ENCODE data around the gene CYTH4. TPM values are rescaled to one million over a fixed set of nuclear protein-coding genes. Genes with fewer than 3 reads are reported as not detected.

The CYTH4 gene
- total RNA-seq, 2 donors from 2014 or later: 20.7 to 31.7 TPM

DNA sequence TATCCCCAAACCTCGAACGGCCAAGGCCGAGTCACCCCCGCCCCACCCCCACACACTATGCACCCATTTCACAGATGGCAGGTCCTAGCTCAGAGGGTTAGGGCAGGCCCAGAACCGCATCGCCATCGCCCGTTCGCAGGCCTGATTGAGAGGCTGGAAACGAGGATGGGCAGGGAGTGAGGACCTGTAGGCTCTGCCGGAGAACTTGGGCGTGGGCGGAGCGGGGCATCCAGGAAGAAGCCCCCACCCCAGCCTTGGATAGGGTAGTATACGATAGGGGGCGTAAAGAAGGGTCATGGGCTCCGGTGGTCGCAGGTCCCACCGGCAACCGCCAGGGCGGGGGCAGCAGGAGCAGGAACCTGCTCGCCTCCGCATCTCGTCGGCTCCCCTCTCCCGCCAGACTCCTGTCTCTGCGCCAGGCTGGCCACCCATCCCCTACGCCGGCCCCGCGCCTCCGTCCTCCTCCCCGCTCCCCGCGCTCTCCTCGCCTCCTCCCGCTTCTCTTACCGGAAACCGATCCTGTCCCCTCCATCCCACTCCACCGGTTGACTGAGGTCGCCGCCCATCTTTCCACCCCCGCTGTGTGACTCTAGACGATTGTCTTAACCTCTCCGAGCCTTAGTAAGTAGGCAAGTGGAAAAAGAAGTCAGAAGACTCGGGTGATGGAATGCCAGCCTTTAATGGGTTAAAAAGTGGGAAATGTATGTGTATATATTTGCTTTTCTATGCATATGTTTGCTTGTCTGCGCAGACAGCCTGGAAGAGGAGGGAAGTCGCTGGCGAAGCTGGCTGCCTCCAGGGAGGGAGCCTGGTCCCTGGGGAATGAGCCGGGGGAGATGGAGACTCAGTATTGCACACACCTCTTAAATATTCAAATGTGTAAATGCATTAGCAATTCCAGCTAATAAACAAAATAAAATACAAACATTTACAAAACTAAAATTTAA lies 52.8 kb downstream of the CYTH4 start:
- intact Hi-C loops (cut with DNase I): no loop called here
- no peak for DNase-seq (ENCODE audit: low spot score)

DNA sequence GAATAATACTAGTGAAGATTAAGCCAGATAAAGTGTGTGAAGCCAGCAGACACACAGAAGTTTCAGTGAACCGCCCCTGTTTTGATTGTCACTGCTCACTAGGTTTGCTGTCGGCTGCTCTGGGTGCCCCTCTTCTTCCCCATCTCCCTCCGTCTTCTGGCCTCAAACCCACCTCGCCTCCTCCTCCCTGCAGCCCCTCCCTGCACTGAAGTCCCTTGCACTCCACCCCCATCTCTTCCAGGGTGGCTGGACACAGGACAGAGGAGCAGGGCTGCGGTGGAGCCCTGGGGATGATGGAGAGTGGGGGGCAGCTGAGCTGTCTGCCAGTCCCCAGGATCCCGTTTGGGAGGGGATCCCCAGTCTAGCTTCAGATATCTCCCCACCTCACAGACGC lies 53.5 kb downstream of the CYTH4 start:
- intact Hi-C loops (cut with DNase I): no loop called here
- no peak for DNase-seq (ENCODE audit: low spot score)

DNA sequence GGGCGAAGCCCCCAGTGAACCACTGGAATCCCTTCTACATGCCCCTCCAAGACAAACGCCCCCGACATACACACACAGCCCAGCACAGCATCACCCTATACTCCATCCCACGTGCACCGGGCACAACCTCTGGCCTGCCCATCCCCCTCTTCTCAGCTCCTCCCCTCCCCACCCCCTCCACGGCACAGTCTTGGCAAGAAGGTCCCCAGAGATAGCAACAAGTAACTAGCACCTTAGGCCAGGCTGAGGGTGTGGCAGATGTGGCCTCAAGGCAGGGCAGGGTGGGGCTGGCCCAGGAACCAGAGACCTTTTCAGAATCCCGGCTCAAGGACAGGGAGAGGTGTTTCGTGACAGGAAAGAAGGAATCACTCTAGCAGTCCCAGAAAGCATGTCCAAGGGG lies 54.3 kb downstream of the CYTH4 start:
- no peak for DNase-seq (ENCODE audit: low spot score)
- intact Hi-C loops (cut with DNase I): no loop called here

DNA sequence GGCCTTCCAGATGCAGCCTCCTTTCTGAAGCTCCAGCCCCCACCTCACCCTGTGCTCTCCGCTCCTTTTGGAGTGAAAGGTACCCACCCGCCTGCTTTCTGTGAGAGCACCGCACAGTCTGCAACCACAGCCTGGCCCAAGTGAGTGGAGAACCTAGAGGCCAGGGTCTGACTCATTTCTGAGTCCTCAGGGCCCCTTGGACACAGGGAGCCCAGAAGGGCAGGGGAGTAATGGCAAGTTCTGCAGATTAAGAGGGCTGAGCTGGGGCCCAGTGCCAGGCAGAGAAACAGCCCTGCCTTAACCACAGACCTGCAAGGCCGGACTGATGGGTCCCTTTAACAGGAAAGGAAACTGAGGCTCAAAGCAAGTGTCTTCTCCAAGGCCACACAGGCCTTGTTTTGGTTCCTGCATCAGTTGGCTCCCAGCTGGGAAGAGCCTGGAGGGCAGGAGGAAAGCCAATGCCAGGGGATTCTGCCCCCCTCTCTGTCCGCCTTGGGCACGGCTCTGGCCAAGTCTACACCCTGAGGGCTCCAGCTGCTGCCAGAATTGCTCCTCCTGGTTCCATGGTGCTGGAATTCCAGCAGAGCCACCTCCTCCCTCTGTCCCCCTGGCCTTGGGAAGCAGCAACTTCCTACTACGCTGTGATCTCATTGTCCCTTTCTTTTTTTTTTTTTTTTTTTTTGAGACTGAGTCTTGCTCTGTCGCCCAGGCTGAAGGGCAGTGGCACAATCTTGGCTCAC lies 55.1 kb downstream of the CYTH4 start:
- intact Hi-C loops (cut with DNase I): no loop called here
- no peak for DNase-seq (ENCODE audit: low spot score)

DNA sequence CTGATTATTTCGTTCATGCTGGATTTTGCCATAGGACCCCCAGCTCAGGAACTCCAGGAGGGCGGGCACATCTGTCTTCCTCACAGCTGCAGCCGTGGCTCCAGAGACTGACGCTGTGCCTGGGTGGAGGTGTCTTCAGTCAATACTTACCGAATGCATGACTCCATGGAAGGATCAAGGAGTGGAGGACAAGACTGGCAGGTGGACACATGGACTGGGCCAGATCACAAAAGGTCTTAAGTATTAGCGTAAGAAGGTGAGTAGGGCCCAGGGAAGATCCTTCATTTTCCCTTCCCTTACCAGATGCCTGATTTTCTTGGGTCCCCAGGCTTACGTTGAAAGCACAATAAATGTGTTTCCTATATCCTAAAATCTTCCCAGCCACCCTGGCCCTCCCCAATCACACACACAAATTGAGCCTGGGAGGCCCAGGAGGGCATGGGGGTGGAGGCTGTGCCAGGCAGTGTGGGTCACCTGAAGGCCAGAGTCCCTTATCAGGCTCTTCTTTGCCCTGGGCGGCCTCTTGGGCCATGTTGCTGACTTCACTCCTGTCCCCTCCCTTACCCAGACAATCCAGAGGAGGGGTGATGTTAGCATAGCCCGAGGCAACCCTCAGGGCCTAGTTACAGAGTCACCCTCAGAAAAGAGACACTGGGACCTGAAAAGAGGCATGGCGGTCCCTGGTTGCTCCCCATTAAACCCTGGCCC lies 56.4 kb downstream of the CYTH4 start:
- no peak for DNase-seq (ENCODE audit: low spot score)
- intact Hi-C loops (cut with DNase I): no loop called here

DNA sequence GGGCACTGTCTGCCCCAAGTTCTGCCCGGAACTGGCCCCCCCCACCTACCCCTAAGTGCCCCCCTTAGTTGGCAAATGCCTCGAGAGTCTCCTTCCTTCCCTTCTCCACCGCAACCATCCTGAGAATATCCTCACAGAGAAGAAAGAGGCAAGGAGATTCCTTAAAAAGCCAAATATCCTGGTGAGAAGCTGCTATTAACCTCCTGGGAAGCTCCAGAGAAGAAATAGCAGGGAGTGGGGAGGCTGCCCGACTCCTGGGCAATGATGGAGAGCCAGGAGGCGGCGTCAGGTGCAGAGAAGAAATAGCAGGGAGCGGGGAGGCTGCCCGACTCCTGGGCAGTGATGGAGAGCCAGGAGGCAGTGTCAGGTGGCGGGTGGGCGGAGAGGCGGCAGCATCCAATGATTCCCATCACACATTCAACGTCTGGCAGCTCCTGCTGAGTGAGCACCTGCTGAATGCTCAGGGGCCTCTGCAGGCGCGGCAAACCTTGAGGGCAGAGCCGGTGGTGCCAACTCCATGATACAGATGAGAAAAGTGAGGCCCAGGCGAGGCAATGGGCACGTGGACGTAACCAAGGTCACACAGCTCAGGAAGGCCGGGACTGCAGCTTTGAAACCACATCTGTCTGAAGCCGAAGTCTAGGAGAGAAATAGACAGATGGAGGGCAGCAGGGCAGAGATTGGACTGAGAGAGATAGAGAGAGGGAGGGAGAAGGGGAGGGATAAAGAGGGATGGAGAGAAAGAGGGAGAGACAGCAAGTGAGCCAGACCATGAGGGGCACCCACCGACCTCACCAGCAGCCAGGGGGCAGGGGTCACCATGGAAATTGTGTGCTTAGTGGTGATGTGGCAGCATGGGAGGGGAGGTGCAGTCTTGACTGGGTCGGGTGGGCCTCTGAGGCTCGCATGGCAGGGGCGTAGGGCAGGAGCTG lies 58.3 kb downstream of the CYTH4 start:
- intact Hi-C loops (cut with DNase I): no loop called here
- DNase-seq (ENCODE audit: low spot score): no peak

DNA sequence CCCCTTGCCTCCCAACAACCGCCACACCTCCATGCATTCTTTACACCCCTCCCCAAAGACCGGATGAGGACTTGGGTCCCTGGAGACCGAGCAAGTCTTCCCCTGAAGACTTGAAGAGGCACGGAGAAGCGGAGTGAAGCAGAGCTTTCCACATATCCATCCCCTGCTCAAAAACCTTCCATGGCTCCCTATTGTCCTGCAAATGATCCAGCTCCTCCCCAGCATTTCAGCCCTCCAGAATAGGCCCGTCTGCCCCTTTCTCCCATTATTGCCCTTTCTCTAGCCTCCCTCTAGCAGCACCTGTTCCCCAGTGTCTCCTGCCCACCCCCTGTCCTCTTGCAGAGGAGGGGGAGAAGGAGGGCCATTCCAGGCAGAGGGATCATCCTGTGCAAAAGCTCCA lies 59.8 kb downstream of the CYTH4 start:
- intact Hi-C loops (cut with DNase I): no loop called here
- no peak for DNase-seq (ENCODE audit: low spot score)

DNA sequence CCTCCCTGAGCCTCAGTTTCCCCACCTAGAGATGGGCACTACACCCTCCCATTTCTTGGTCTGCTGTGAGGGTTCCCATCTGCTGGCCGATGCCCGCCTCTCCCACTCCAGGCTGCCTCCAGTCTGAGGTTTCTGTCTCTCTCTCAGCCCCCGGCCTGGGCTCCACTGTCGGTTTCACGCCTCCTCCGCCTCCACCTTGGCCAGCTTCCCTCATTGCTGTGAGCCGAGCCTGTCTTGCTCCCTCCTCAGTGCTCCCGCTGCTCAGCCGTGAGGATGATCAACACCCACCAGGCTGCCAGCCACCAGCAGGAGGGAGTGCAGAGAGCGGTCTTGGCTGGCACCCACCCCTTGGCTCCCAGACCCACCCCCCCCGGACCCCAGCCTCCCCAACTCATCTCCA lies 61.0 kb downstream of the CYTH4 start:
- DNase-seq (ENCODE audit: low spot score): no peak
- intact Hi-C loops (cut with DNase I): no loop called here

GRCh38 chr22:37343863-37344734 lies 61.8 kb downstream of the CYTH4 start:
- intact Hi-C loops (cut with DNase I): loop anchor here in 1 of 2 donors (1.0 kb wide), 1 partner anchor 87 kb away; no protein-coding TSS in a partner anchor
- DNase-seq (ENCODE audit: low spot score): no peak

DNA sequence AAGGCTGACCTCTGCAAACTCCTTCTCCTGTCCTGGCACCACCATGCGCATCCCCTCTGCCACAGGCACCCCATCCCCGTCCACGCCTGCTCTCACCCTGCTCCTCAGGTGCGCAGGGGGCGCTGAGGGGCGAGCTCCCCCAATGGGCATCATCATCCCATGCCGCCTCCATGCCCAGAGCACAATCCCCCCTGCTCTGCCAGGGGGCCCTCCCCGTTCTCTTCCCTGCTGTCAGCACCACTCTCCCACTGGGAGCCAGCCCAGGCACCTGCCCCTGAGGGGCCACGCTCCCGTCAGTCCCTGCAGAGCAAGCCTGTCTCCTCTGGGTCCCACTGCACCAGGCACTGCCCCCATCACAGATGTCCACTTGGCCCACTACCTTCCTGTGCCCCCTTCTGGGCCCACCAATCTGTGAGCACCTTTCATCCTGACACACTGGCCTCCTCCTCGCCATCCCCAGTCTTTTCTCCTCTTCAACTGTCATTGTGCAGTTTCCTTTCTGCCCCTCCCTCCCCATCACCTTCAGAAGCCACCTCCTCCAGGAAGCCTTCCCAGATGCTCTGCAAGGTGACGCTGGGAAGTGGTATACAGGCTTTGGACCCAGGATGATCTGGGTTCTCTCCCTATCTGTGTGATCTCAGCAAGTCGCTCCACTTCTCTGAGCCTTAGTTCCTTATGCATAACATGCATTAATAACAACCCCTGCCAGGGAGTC lies 62.6 kb downstream of the CYTH4 start:
- intact Hi-C loops (cut with DNase I): loop anchor here in 1 of 2 donors (1.0 kb wide), 1 partner anchor 86 kb away; no protein-coding TSS in a partner anchor
- no peak for DNase-seq (ENCODE audit: low spot score)

- DNase-seq (ENCODE audit: low spot score): no peak
- intact Hi-C loops (cut with DNase I): no loop called here
These were observed 63.7 kb downstream of the CYTH4 start for GRCh38 chr22:37345863-37346504.

- intact Hi-C loops (cut with DNase I): no loop called here
- DNase-seq (ENCODE audit: low spot score): no peak
These were observed 64.2 kb downstream of the CYTH4 start for GRCh38 chr22:37346505-37346895.

DNA sequence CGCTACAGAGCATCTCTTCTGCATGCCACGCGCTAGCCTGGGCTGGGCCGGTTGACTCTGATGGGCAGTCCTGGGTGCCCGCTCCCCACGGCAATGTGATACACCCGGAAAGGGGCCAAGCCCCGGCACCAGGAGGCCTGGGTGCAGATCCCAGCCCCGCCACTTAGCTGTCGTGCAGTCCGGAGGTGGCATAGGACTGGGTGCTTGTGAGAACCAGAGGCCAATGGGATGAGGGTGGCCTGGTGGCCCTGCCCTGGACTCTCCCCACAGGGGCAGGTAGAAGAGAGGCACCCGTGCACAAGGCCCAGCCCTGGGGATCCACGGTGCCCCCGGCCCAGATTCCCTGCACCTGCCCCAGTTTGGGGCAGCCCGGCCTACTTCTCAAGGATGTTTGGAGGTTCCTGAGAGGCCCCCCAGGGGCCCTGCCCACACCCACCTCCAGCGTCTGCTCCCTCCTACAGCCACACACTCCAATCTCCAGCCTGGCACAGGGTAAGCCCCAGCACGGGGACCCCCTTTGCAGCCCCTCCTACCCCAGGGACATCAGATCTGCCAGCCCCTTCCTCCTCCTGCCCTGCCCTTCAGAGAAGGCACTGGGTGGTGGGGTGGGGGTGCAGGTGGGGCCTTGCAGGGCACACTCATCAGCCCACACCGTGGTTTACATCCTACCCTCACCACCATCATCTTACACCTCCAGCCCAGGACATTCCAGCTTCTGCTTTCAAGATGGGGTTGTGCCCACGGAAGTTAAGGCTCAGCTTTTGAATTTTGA lies 66.9 kb downstream of the CYTH4 start:
- intact Hi-C loops (cut with DNase I): no loop called here
- no peak for DNase-seq (ENCODE audit: low spot score)

DNA sequence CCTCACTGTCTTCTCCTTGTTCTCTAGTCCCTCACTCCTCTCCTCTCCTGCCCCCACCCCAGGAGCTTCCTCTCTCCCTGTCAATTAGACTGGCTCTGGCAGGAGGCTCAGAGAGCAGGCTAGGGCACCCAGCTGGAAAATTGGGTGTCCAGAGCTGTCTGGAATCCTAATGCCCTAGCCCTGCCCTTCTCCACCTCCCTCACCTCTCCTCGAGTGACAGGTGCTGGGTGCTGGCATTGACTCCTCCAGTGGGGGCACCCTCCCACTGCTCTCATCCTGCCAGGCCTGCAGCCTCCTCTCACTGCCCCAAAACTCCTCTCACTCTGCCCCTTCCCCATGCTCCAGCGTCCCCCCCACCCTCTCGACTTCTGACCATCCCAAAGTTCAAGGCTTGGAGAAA lies 68.9 kb downstream of the CYTH4 start:
- no peak for DNase-seq (ENCODE audit: low spot score)
- intact Hi-C loops (cut with DNase I): loop anchor here in 1 of 2 donors (10.0 kb wide), 1 partner anchor 326 kb away; no protein-coding TSS in a partner anchor

DNA sequence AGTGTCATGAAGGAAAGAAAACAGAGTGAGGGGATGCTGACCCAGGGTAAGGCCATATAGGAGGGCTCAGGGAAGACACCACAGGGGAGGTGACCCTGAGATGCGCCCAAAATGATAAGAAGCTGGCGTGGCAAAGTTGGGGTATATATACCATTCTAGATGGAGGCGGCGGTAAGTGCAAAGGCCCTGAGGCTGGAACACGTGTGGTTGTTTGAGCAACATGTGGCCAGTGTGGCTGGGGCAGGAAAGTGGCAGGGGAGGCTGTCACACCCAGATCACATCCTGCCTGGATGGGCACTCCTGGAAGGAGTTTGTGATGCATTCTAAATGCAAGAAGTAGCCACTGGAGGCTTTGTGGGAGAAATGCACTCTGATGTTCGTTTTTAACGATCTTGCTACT lies 70.2 kb downstream of the CYTH4 start:
- no peak for DNase-seq (ENCODE audit: low spot score)
- intact Hi-C loops (cut with DNase I): loop anchor here in 1 of 2 donors (10.0 kb wide), 1 partner anchor 328 kb away; no protein-coding TSS in a partner anchor

DNA sequence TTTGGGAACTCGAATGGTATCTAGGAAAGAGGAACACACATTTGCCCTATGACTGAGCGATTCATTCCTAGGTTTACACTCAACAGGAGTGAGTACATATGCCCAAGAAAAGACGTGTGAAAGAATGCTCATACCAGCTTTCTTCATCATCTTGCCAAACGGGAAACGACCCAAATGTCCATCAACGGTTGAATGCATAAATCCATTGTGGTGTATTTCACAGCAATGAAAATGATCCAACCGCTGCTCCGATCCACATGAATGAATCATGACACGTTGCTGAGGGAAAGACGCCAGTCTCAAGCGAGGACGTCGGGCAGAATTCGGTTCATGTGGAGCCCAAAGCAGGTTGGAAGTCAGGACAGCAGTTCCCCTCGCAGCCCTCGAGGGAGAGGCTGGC lies 71.5 kb downstream of the CYTH4 start:
- no peak for DNase-seq (ENCODE audit: low spot score)
- intact Hi-C loops (cut with DNase I): loop anchor here in 1 of 2 donors (10.0 kb wide), 1 partner anchor 329 kb away; no protein-coding TSS in a partner anchor

Measured in posterior vena cava (tissue), 2 donors.